Gastroesophageal sphincter (tissue), 4 donors: ENCODE data around the gene ABHD12. TPM values are rescaled to one million over a fixed set of nuclear protein-coding genes. Genes with fewer than 3 reads are reported as not detected.

Source experiments
- ATAC-seq: fragments of 150-250 bp; one replicate; pipeline ENCODE4 v1.9.1; 2016; ENCODE audit warnings: mild to moderate bottlenecking, moderate library complexity
- H3K27ac ChIP-seq, 4 donors: fragments of 200-600 bp; sonication (generic) in 3 of 4; 1 replicate in 3 of 4; 2 replicates in 1 of 4; pipeline ENCODE4 v1.5.1; 2016 to 2019
- H3K27me3 ChIP-seq: fragments of 200-600 bp; sonication (generic); one replicate; pipeline ENCODE4 v1.5.1; 2019
- H3K36me3 ChIP-seq, 2 donors: fragments of 200-600 bp; sonication (generic); one replicate each; pipeline ENCODE4 v1.5.1; 2019; ENCODE audit warnings: control low read depth in 1 of 2
- H3K4me1 ChIP-seq, 3 donors: fragments of 200-600 bp; sonication (generic); 1 replicate in 2 of 3; 2 replicates in 1 of 3; pipeline ENCODE4 v1.5.1; 2016 to 2019; ENCODE audit warnings: control low read depth in 2 of 3
- H3K4me3 ChIP-seq, 2 donors: fragments of 200-600 bp; sonication (generic); one replicate each; pipeline ENCODE4 v1.5.1; 2019; ENCODE audit warnings: mild to moderate bottlenecking in 1 of 2, moderate library complexity in 1 of 2
- H3K9me3 ChIP-seq, 3 donors: fragments of 200-600 bp; sonication (generic); one replicate each; pipeline ENCODE4 v1.5.1; 2017 to 2019; ENCODE audit warnings: control low read depth in 2 of 3
- CTCF ChIP-seq, 4 experiments: fragments of 200-600 bp in 2 of 4; fragments of 450-650 bp in 2 of 4; sonication (generic) in 1 of 4; IDR thresholded peaks; one replicate each; pipeline ENCODE4 v1.5.1; 2017 to 2019; ENCODE audit warnings: antibody characterized with exemption in 4 of 4, mild to moderate bottlenecking in 2 of 4, moderate library complexity in 2 of 4
- EP300 ChIP-seq: sonication (generic); formaldehyde crosslinking; IDR thresholded peaks from one replicate; pipeline ENCODE4 v1.6.1; 2017; ENCODE audit warnings: antibody characterized with exemption, mild to moderate bottlenecking
- POLR2A ChIP-seq, 2 donors: fragments of 450-650 bp; IDR thresholded peaks; one replicate each; pipeline ENCODE4 v1.6.1; 2017; ENCODE audit warnings: antibody characterized with exemption in 2 of 2, mild to moderate bottlenecking in 2 of 2, moderate library complexity in 1 of 2
- POLR2AphosphoS5 ChIP-seq: sonication (generic); formaldehyde crosslinking; IDR thresholded peaks from one replicate; pipeline ENCODE4 v1.6.1; 2017; ENCODE audit warnings: antibody characterized with exemption
- WGBS, 2 donors: methylation state at CpG; one replicate each; pipeline ENCODE4 v1.1.5; 2018; ENCODE audit warnings: low coverage in 1 of 2; 5-methylcytosine and 5-hydroxymethylcytosine counted together
- total RNA-seq, 4 donors: library from RNA; depleted of rRNA; stranded (reverse); fragments of >200 nt; gene quantifications; one replicate each; pipeline ENCODE4 v1.1.0, GENCODE V29; 2016

Gene ABHD12
- total RNA-seq, 4 donors from 2014 or later, result 19.2 to 45.9 (median 39.3) TPM

GRCh38 chr20:25389401-25389857 is 1.2 kb downstream of the ABHD12 start:
- WGBS, 2 donors, result 17% methylated on average over 9 to 13 of the region's 19 CpGs
- H3K4me3 ChIP-seq, result peak overlapping the region; percentile 93 to 96
- TF ChIP-seq EP300 (no peak), POLR2AphosphoS5 (no peak), CTCF (IDR thresholded peaks at IDR 0.05) (no peak), POLR2A (IDR thresholded peaks at IDR 0.05) (no peak)

GRCh38 chr20:25382704-25383370 is 7.8 kb downstream of the ABHD12 start:
- ATAC-seq, result no peak
- Histone ChIP-seq H3K36me3 (peaks cover 0 to 10% of the 10 kb centered on the region in 2 donors), H3K27me3 (no peaks in the 10 kb centered on the region), H3K27ac (no peak overlapping the region), H3K9me3 (no peaks in the 10 kb centered on the region), H3K4me1 (peaks cover 0 to 15% (median 0%) of the 10 kb centered on the region in 3 donors), H3K4me3 (no peak overlapping the region)
- 73 to 86% methylated on average over 4 to 5 of the region's 5 CpGs for whole genome bisulfite sequencing, 2 donors
- TF ChIP-seq CTCF (IDR thresholded peaks at IDR 0.05) (no peak), POLR2AphosphoS5 (no peak)

More at GRCh38 chr20:25389401-25389857, 1.2 kb downstream of the ABHD12 start:
- peaks cover 0 to 26% (median 0%) of the 10 kb centered on the region in 3 donors for H3K4me1 ChIP-seq
- no peaks in the 10 kb centered on the region for H3K27me3 ChIP-seq
- peak overlapping the region; percentile 84 to 97 (median 91) for H3K27ac ChIP-seq
- H3K36me3 ChIP-seq, result no peaks in the 10 kb centered on the region
- no peak for ATAC-seq
- H3K9me3 ChIP-seq, result no peaks in the 10 kb centered on the region

- 86 to 94% methylated on average over 7 of the region's 7 CpGs for WGBS, 2 donors
- Histone ChIP-seq H3K27me3 (no peaks in the 10 kb centered on the region), H3K4me3 (no peak overlapping the region), H3K36me3 (peaks cover 0 to 10% of the 10 kb centered on the region in 2 donors), H3K9me3 (no peaks in the 10 kb centered on the region), H3K27ac (no peak overlapping the region), H3K4me1 (peaks cover 0 to 30% (median 5%) of the 10 kb centered on the region in 3 donors)
- TF ChIP-seq POLR2AphosphoS5 (no peak), POLR2A (IDR thresholded peaks at IDR 0.05) (no peak), CTCF (IDR thresholded peaks at IDR 0.05) (no peak), EP300 (no peak)
- ATAC-seq, result no peak
Measured at GRCh38 chr20:25380945-25381614, 9.6 kb downstream of the ABHD12 start.

- H3K4me1 ChIP-seq, result peaks cover 0 to 25% (median 5%) of the 10 kb centered on the region in 3 donors
- no peak for TF ChIP-seq EP300
- TF ChIP-seq POLR2A (IDR thresholded peaks at IDR 0.05), result no peak
- TF ChIP-seq POLR2AphosphoS5, result no peak
- no peak for TF ChIP-seq CTCF (IDR thresholded peaks at IDR 0.05)
- H3K27me3 ChIP-seq, result no peaks in the 10 kb centered on the region
- WGBS, 2 donors, result 92 to 95% methylated on average over 7 to 9 of the region's 10 CpGs
- H3K27ac ChIP-seq, result no peak overlapping the region
- no peak overlapping the region for H3K4me3 ChIP-seq
- no peak for ATAC-seq
- H3K36me3 ChIP-seq, result peaks cover 0 to 10% of the 10 kb centered on the region in 2 donors
- no peaks in the 10 kb centered on the region for H3K9me3 ChIP-seq
Measured at GRCh38 chr20:25378884-25379733, 11.5 kb downstream of the ABHD12 start.
